Amniotic stem cell (primary cell): Measurements from ENCODE around the gene ZIC4.

ENCODE experiments used
- DNase-seq: peaks from one replicate; lab custom pipeline; 2025; lab: John Stamatoyannopoulos, UW

ZIC4 gene

GRCh38 chr3:147369661-147370123, 36.7 kb downstream of the ZIC4 start:
- no peak for DNase-seq

GRCh38 chr3:147369231-147369630, 37.1 kb downstream of the ZIC4 start:
- no peak for DNase-seq

- DNase-seq: no peak
These were observed 37.7 kb downstream of the ZIC4 start for GRCh38 chr3:147368561-147369221.

DNA sequence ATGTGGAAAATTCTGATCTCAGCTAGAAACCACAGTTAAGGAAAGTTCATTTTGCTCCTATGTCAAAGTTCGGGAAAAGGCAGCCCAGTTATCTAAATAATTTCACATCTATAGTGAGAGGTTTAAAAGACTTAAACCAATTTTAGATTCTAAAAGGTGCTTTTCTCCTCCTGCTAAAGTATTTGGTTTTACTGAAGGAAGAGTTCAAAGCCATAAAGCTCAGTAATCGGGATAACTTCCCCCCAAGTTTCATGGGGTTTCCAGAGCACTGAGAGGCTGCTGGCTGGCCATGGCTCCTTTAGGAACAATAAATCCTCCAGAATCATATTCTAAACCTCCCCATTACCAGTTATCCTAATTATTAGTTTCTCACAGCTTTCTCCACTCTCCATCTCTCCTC, 38.2 kb downstream of the ZIC4 start:
- no peak for DNase-seq

GRCh38 chr3:147367676-147368075, 38.7 kb downstream of the ZIC4 start:
- no peak for DNase-seq

DNA sequence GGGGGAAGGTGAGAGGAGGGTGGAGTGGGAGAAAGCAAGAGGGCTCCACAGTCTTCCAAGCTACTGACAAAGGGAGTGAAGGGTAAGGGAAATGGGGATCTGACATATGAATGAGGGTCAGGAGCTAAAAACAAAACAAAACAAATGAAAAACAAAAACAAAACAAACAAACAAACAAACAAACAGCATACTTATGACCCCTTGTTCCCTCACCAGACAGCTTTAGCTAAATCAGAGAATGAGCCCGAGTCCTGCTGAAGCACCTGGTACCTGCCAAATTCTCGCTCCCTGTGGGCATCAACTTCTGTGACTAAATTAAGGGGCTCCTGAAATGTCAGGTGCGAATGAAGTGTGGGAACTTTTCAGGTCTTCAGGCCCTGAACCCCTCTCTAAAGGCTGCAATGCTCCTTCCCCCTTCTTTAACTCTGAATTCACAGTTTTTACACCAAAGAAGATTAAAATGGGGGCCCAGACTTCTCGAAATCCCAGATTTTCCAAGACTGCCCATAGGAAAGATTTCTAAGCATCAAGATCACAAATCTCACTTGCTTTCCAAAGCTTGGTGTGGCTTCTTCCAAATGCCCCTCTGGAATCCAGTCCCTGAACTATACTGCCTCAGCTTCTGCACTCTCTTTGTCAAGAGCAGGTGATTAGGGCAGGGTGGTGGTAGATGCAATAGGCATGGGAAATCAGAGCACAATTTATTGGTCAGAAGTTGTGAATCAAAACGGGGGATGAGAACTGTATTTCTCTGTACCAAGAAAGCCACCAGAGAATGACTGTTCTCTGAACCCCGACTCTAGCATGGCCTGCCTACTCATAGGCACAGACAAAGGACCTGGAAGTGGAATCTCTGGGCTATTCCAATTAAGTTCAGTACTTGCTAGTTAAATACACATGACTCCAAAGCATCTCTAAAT, 40.9 kb downstream of the ZIC4 start:
- DNase-seq: no peak

- DNase-seq: no peak
These were observed 41.6 kb downstream of the ZIC4 start for GRCh38 chr3:147364771-147365170.

- DNase-seq: no peak
These were observed 44.6 kb downstream of the ZIC4 start for GRCh38 chr3:147361454-147362420.

DNA sequence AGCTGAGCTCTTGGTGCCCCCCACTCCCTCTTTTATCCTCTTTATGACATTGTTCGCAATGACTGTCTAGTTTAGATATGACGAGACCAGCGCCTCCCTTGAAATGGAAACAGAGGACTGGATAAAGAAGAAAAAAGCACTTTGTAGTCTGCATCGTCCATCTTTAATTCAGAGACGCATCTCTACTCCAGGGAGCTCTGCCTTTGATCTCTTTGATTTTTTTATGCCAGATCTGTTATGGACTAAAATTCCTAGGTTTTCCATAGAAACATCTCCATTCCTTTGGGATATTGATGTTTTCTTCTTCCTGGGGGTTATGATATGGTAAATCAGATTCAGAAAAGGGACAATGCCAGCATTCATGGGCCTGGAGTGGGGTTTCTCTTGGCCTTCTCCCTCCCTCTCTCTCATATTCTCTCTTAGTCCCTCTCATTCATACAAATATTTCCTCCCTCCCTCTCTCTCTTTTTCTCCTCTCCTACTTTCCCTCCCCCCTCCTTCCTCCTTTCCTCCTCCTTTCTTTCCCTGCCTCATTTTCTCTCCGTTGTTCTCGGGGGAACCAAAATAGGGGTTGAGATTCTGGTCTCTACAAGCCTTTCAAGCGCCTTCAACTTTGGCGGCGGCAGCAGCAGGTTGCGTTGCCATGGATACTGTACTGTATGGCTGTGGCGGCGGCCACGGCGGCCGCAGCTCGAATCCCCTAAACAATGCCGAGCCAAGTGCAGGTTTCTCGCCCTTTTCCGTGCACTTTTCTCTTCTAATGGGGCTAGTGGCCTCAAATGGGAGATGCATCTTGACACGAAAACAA, 45.5 kb downstream of the ZIC4 start:
- no peak for DNase-seq

DNA sequence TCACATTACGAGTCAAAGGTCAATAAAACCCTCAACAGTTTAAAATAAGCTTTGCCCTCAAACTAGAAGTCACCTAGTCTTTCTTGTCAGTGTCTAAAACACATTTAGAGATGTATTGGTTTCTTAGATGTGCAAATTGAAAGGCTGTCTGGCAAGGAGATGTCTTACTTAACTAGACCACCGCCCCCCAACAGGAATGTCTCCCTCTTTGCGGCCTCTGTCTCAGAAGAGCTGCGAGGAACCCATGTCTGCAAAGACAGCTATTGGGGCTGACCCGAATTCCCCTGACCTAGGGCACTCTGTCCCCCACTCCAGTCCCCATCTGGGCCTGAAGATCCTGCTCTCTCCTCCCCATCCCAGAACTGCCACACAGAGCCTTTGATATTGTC, 46.3 kb downstream of the ZIC4 start:
- DNase-seq: no peak

DNA sequence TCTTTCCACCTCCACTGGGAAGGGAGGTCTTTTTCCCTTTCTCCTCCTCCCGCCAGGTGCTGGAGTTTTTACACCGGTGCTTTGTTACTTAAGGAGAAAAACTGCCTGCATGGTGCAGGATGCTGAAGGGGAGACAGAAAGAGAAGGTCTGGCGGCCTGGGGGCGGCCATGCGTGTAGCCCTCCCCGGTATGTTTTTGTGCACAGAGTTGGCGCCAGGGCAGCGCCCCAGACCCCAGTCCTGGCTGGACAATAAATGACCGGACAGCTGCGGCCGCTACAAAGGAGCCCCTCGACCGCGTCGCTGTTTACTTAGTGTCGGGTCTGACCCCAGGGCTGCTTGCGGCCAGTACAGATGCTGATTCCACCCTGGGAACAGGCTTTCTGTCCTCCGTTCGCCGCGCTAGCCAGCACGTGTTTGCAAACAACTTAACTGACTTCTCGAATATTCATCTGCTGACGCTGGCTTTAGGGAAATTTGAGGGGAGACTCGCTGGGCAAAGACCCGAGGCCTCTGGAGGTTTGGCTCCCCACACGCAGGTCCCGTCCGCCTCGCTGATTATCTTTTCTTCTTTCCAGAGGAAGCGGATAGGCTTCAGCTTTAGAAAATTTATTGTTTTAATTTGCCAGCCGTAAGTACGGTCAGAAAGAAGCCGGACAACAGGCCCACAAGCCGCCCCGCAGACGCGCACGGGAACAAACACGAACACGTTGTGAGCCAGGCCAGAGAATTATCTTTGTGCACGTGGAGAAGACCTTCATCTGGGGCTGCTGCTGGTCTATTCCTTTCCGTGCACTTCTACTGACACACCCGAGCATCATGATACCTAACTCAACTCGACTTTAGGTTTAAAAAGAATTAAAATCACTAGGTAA, 46.9 kb downstream of the ZIC4 start:
- no peak for DNase-seq

DNA sequence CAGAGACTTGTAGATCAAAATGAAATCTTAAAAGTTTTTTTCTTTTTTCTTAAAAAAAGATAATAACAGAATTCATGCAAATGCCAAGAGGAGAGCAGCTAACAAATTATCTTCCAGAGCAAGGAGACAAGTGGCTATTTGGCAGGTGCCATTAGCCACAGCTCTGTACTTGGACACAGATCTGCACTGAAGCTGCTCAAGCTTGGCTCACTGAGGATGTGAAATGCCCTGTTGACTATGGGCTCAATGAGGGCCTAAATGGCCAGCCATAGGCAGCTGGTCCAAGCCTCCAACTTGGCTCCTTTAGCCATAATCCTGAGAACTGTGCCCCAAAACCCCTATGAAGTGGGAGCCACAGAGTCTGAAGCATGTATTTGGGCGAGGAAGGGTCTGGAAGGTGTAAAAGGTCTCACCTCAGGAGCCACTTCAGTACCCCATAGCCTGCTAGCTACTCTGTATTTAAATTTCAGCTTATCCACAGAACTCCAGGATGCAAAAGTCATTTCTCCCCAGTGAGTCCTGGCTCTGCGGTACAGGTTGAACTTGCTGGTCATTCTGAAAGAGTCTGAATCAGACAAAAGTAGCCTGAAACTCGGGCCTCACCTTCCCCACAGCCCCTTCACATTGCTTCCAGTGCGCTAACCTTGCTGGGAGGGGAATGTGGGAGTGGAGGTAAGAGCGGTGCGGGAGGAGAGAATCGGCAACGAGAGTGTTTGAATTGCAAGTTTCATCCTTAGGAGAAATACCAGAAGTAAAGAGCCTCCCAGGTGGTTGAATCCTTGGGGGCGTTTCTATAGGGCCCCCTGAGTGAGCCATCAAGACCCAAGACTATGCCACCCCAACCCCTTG, 48.0 kb downstream of the ZIC4 start:
- DNase-seq: no peak

DNA sequence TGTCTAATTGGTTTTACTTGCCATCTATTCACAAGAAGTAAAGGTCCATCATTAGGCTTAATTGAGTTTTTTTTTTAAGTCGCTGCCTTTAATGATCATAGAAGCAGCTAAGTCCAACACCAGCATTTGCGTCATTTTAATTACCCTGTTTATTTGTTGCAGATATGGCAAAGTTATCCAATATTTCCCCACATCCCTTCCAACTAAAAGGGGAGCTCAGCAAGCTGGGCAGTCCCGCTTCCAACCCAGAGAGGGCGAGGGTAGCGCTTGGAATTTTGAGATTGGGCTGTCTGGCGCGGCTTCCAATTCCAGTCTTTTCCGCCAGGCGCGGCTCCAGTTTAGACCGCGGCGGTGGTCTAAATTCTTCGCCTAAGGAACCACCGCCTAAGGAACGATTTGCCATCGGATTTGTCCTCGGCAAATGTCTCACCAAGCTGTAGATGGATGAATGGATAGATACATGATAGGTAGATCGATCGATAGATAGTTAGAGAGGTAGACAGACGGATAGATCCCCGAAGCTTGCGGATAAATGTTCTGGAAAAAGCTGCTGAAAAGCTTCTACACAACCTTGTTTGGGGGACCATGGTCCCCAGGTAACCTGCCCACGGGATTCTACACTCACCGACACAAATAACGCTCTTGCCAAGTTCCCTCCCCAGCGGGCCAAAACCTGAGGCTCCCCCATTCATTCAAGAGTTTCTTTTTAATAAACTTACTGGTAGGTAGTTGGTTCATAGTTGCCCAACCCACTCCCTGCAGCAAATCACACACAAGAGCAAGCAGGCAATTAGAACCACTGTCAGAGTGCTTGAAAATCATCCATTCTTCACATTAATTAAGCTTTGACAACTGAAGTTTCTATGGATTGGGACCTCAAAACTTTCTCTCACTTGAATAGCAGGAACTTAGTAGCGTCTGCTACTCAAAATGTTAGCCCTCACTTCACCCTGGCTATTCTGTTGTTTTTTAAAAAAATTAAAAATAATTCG, 49.1 kb downstream of the ZIC4 start:
- no peak for DNase-seq

GRCh38 chr3:147356145-147356908, 50.0 kb downstream of the ZIC4 start:
- no peak for DNase-seq

DNA sequence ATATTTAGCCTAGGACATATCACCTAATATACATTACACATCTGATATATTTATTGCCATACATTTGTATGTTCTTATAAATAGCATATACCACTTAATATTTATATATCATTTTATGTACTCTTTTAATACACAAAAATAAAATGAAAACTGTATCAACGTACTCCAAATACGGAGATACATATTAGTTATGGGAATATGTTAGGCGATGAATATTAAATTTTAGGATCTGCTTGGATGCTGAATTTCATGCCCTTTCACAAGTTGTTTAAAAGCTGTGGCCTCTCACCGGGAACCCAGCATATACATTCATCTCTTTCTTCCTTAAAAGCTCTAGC, 50.6 kb downstream of the ZIC4 start:
- DNase-seq: no peak

GRCh38 chr3:147355084-147355752, 51.1 kb downstream of the ZIC4 start:
- DNase-seq: no peak

GRCh38 chr3:147354623-147355022, 51.7 kb downstream of the ZIC4 start:
- DNase-seq: no peak
